GM12872 (cell line): ENCODE results near the gene SKA1.

Experiments
- TF ChIP-seq, protein P1 (sequence below): IDR thresholded peaks from 3 replicates; pipeline ENCODE4 v1.5.1; 2011; ENCODE audit warnings: low read depth, mild to moderate bottlenecking, low read length, moderate library complexity; ENCODE audit not compliant: insufficient read depth

The SKA1 gene

GRCh38 chr18:50424877-50425690 lies 50.2 kb downstream of the SKA1 start:
- TF ChIP-seq, protein P1, sequence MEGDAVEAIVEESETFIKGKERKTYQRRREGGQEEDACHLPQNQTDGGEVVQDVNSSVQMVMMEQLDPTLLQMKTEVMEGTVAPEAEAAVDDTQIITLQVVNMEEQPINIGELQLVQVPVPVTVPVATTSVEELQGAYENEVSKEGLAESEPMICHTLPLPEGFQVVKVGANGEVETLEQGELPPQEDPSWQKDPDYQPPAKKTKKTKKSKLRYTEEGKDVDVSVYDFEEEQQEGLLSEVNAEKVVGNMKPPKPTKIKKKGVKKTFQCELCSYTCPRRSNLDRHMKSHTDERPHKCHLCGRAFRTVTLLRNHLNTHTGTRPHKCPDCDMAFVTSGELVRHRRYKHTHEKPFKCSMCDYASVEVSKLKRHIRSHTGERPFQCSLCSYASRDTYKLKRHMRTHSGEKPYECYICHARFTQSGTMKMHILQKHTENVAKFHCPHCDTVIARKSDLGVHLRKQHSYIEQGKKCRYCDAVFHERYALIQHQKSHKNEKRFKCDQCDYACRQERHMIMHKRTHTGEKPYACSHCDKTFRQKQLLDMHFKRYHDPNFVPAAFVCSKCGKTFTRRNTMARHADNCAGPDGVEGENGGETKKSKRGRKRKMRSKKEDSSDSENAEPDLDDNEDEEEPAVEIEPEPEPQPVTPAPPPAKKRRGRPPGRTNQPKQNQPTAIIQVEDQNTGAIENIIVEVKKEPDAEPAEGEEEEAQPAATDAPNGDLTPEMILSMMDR: no peak

DNA sequence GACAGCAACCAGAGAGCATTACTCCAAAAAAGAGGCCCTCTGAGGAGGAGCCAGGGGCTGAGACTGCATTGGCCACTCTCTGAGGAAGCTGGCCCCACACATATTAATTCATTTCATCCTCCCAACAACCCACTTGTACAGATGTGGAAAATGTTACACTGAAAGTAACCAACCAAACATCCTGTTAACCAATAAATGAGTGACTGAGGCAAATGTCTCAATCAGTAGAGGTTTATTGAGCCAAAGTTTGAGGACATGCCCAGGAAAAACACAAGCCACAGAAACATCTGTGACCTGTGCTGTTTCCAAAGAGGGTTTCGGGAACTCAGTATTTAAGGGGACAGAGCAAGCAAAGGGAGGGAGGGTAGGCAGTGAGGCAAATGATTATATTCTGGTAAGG lies 53.0 kb downstream of the SKA1 start:
- TF ChIP-seq, protein P1: no peak

DNA sequence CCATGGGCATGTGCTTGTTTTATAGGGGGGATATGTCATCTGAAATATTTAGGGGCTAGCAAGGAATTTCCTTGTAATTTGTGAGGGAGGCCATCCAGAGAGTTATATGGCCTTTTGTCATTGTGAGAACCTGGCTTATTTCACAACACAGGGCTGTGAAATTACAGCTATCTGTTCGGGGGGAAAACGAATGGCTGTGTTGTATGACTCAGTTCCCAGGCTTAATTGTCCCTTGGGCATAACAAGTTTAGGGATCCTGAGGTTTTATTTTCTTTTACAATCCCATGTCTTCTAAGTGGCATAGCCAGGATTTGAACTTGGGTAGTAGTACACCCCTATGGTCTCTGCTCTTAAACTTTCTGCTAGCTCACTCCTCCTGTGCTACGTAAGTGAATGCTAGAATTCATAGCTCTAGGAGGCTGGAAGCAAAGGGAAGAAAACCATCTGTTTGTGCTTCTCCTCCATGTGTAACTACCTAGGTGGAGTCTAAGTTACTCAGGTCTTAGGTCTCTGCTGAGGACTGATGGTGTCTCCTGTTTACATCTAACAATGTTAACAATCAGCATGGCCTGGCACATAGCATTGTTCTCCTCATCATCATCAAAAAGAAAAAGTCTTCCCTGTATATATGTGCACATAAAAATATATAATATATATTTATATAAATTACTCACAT lies 53.8 kb downstream of the SKA1 start:
- TF ChIP-seq, protein P1: no peak

DNA sequence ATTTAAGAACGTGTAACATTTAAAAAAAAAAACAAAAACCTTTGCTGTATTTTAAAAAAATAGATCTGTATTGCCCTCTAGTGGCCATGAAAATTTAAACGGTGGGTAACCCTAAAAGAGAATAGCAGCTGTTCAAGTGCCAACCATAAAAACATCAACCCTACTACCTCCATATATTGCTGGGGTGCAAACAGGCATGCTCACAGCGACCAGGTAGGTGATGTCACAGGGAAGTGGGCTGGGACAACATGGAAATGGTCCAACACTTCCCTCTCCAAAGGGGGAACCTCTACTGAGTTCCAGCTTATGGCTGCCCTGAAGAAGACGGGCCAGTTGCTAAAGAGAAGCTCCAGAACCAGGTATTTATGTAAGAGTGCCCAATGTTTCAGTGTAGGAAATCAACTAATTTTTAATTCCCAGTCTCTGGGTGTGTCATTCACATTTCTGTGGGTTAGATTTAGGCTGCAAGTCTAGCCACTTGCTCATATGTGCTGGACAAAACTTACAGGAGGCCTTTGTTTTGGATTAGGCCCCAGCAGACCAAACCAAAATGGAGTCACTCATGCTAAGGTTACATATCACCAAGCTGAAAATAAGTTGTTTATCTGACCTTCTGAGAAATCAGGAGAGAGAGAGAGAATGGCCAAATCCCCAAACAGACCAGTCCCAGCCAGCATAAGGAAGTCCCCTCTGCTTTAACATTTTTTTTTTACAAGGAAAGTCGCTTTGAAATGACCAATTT lies 54.5 kb downstream of the SKA1 start:
- TF ChIP-seq, protein P1: peak; percentile 45

DNA sequence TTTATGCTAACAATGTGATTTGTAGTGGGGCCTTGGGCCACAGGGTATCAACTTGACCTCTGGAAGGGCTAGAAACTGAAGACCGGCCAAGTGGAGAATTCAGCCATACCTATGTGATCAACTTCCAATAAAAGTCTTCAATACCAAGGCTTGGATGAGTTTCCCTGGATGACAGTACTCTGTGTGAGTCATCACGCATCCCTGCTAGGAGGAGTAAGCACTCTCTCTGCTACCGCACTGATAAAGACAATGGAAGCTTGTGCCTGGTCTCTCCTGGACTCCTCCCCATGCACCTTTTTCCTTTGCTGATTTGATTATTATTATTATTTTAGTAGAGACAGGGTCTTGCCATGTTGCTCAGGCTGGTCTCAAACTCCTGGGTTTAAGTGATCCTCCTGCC lies 58.1 kb downstream of the SKA1 start:
- TF ChIP-seq, protein P1: no peak

GRCh38 chr18:50439460-50440015 lies 64.7 kb downstream of the SKA1 start:
- TF ChIP-seq, protein P1: no peak

DNA sequence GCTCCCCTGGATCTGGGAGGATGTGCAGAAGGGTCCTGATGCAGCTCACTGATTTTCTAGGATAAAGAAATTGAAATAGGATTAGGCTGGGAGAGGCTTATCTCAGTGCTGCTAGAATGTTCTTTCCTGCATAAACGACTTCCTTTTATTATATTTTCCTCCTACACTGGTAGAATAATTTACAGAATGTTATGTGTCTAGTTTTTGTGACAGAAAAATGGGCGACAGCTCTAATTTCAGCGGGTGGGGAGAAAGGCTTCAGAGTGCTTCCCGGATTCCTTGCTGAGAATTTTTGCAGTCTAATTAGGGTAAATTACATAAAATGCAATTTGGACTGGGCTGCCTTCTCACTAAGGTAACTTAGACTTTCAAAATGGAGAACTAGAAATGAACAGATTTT lies 66.2 kb downstream of the SKA1 start:
- TF ChIP-seq, protein P1: no peak
